ENCODE data around the gene HNRNPR.

The HNRNPR gene

GRCh38 chr1:23344111-23344986, at the start of gene HNRNPR:
HNRNPR (minus strand) TSS chr1:23344284; CDS start chr1:23341008, 3,276 bp downstream.
- peak; percentile 100 for DNase-seq (ENCODE audit: low read depth, low spot score)
- ChIA-PET CTCF (interaction anchor here (0.7 to 1.8 kb wide), 7 partner anchors 10 to 78 kb away, joined by 3 to 6 read pairs (median 4); no protein-coding TSS in a partner anchor), POLR2A (interaction anchor here (0.6 to 1.6 kb wide), 19 partner anchors 9 to 215 kb away, joined by 3 to 30 read pairs (median 4); partner anchors contain the start of genes ASAP3 and ZNF436)
- H3K4me3 ChIP-seq (ENCODE audit: low read depth, low read length) = peak within 1 kb of the TSS; percentile 63
- no peak for TF ChIP-seq CTCF (IDR thresholded peaks at IDR 0.05; ENCODE audit: insufficient read depth, low read length, missing control alignments)

GRCh38 chr1:23393706-23394105, 49.6 kb upstream of the HNRNPR start:
- CTCF ChIA-PET = interaction anchor here (1.0 to 3.1 kb wide), 6 partner anchors 9 to 244 kb away, joined by 3 to 39 read pairs (median 4); partner anchors contain the start of gene ZNF436
- POLR2A ChIA-PET = interaction anchor here (1.8 to 2.8 kb wide), 4 partner anchors 8 to 49 kb away, joined by 9 to 17 read pairs (median 12); partner anchors contain the start of genes HNRNPR and ZNF436
- no peak for DNase-seq (ENCODE audit: low read depth, low spot score)
- no peak for TF ChIP-seq CTCF (IDR thresholded peaks at IDR 0.05; ENCODE audit: insufficient read depth, low read length, missing control alignments)
- H3K4me3 ChIP-seq (ENCODE audit: low read depth, low read length) = no peak overlapping the region

GRCh38 chr1:23392125-23392855, 48.2 kb upstream of the HNRNPR start:
- CTCF ChIA-PET = no interaction called here
- POLR2A ChIA-PET = no interaction called here
- no peak for DNase-seq (ENCODE audit: low read depth, low spot score)
- no peak overlapping the region for H3K4me3 ChIP-seq (ENCODE audit: low read depth, low read length)
- TF ChIP-seq CTCF (IDR thresholded peaks at IDR 0.05; ENCODE audit: insufficient read depth, low read length, missing control alignments) = no peak

GRCh38 chr1:23389837-23390321, 45.8 kb upstream of the HNRNPR start:
- TF ChIP-seq CTCF (IDR thresholded peaks at IDR 0.05; ENCODE audit: insufficient read depth, low read length, missing control alignments) = no peak
- ChIA-PET CTCF (interaction anchor here (1.1 to 1.9 kb wide), 3 partner anchors 14 to 19 kb away, joined by 3 to 10 read pairs (median 4); no protein-coding TSS in a partner anchor), POLR2A (no interaction called here)
- DNase-seq (ENCODE audit: low read depth, low spot score) = no peak
- no peak overlapping the region for H3K4me3 ChIP-seq (ENCODE audit: low read depth, low read length)

GRCh38 chr1:23387494-23387893, 43.4 kb upstream of the HNRNPR start:
- H3K4me3 ChIP-seq (ENCODE audit: low read depth, low read length) = no peak overlapping the region
- DNase-seq (ENCODE audit: low read depth, low spot score) = no peak
- CTCF ChIA-PET = interaction anchor here (3.3 kb wide), 1 partner anchor 16 kb away, joined by 25 read pairs; no protein-coding TSS in a partner anchor
- TF ChIP-seq CTCF (IDR thresholded peaks at IDR 0.05; ENCODE audit: insufficient read depth, low read length, missing control alignments) = no peak
- POLR2A ChIA-PET = interaction anchor here (2.1 kb wide), 1 partner anchor 19 kb away, joined by 6 read pairs; no protein-coding TSS in a partner anchor
